Pancreas (tissue), 10 donors: ENCODE data around the gene LIPI. TPM values are rescaled to one million over a fixed set of nuclear protein-coding genes. Genes with fewer than 3 reads are reported as not detected.

Experiments
- ATAC-seq, 4 donors: fragments of 200-7000 bp; cut with Tn5 transposase; one replicate each; pipeline versions ENCODE4 v1.8.0 to v1.9.1; 2020; ENCODE audit warnings: mild to moderate bottlenecking in 4 of 4, moderate library complexity in 4 of 4
- DNase-seq, 6 donors: peaks; one replicate each; pipeline ENCODE4 v3.0.0-alpha.2; 2020
- FAIRE-seq: peaks from 2 replicates; lab custom pipeline; 2012; peaks lifted over from hg19 to GRCh38; lab: Jason Lieb, UNC
- H3K27ac ChIP-seq, 4 donors: fragments of 200-600 bp; sonication (generic); 1 replicate in 3 of 4; 2 replicates in 1 of 4; pipeline versions ENCODE4 v1.5.0 to v1.8.0; 2020
- H3K27me3 ChIP-seq, 4 donors: fragments of 200-600 bp; one replicate each; pipeline ENCODE4 v1.8.0; 2021
- H3K36me3 ChIP-seq, 3 donors: fragments of 200-600 bp; sonication (generic) in 1 of 3; one replicate each; pipeline versions ENCODE4 v1.5.0 to v1.8.0; 2020 to 2021
- H3K4me1 ChIP-seq, 3 donors: fragments of 200-600 bp; one replicate each; pipeline ENCODE4 v1.8.0; 2021
- H3K4me3 ChIP-seq, 4 donors: fragments of 200-600 bp; sonication (generic) in 2 of 4; one replicate each; pipeline versions ENCODE4 v1.5.0 to v1.8.0; 2020 to 2021
- H3K9me3 ChIP-seq, 4 donors: fragments of 200-600 bp; one replicate each; pipeline ENCODE4 v1.8.0; 2021
- CTCF ChIP-seq, 4 donors: fragments of 200-600 bp; sonication (generic) in 3 of 4; IDR thresholded peaks; one replicate each; pipeline versions ENCODE4 v1.5.0 to v1.8.0; 2021; ENCODE audit warnings: antibody characterized with exemption in 4 of 4
- whole genome bisulfite sequencing, 2 donors: extraction: QIAGEN DNeasy Blood & Tissue Kit; methylation state at CpG; one replicate each; pipeline ENCODE4 v1.1.7; 2013; 5-methylcytosine and 5-hydroxymethylcytosine counted together
- intact Hi-C, 3 donors: fragments of 100-400 bp; cut with DNase I; formaldehyde crosslinking; loops; one replicate each; pipeline versions ENCODE4 v1.11.1 to v1.14.2; 2022
- polyA plus RNA-seq, 2 donors: library from polyadenylated mRNA; stranded (reverse); fragments of 200-250 nt; gene quantifications; one replicate each; pipeline ENCODE4 v1.2.3, GENCODE V29; 2013
- total RNA-seq, 6 donors: library from RNA; stranded (reverse); fragmentation: NEBNext Ultra II Directional in 4 of 6; extraction: Animal tissue kit (Norgen Biotek cat#: 25700) in 4 of 6; gene quantifications; one replicate each; pipeline versions ENCODE4 v1.2.1 to v1.2.4, GENCODE V29; 2021 to 2023
- donor health status: healthy with polysubstance abuse.
- donor health status: DM: no; HTN: no; CAD: no; lungs with moderate emphysema.
- donor health status: DM: no; HTN: no; CAD: no.
- donor health status: control.
- donor health status: control.
- donor health status: Bipolar disorder and iron deficiency.
- donor health status: DM: yes; HTN: yes; CAD: no.
- donor health status: DM: no; HTN: no; CAD: no.
- donor health status: DM: no; HTN: no; CAD: no.
- donor health status: DM: yes; HTN: yes; CAD: no.

Gene LIPI
- total and polyA plus RNA-seq, 8 donors: not detected

- Histone ChIP-seq H3K9me3 (no peaks in the 10 kb centered on the region), H3K4me1 (no peaks in the 10 kb centered on the region), H3K27ac (no peak overlapping the region), H3K27me3 (no peaks in the 10 kb centered on the region), H3K4me3 (no peak overlapping the region), H3K36me3 (no peaks in the 10 kb centered on the region)
- DNase-seq (no peak), ATAC-seq (no peak), FAIRE-seq (no peak)
- TF ChIP-seq CTCF (IDR thresholded peaks at IDR 0.05): no peak
- intact Hi-C loops: no loop called here
Observed at GRCh38 chr21:14086553-14086952, 124.2 kb downstream of the LIPI start.

GRCh38 chr21:14084701-14085100 is 126.1 kb downstream of the LIPI start:
- H3K27me3 ChIP-seq: no peaks in the 10 kb centered on the region
- no peak for ATAC-seq
- H3K36me3 ChIP-seq: no peaks in the 10 kb centered on the region
- H3K4me3 ChIP-seq: no peak overlapping the region
- no peak for DNase-seq
- no peaks in the 10 kb centered on the region for H3K4me1 ChIP-seq
- H3K27ac ChIP-seq: no peak overlapping the region
- WGBS, 2 donors: 83 to 98% methylated on average over 25 of the region's 25 CpGs
- no peak for FAIRE-seq
- TF ChIP-seq CTCF (IDR thresholded peaks at IDR 0.05): no peak
- no peaks in the 10 kb centered on the region for H3K9me3 ChIP-seq
- intact Hi-C loops: no loop called here

- ATAC-seq (no peak), DNase-seq (peak in 1 of 6 donors; percentile 58), FAIRE-seq (no peak)
- Histone ChIP-seq H3K36me3 (no peaks in the 10 kb centered on the region), H3K9me3 (no peaks in the 10 kb centered on the region), H3K4me3 (no peak overlapping the region), H3K27me3 (no peaks in the 10 kb centered on the region), H3K4me1 (no peaks in the 10 kb centered on the region), H3K27ac (no peak overlapping the region)
- TF ChIP-seq CTCF (IDR thresholded peaks at IDR 0.05): no peak
- intact Hi-C loops: no loop called here
- WGBS, 2 donors: 87 to 98% methylated on average over 35 of the region's 35 CpGs
Observed at GRCh38 chr21:14084068-14084501, 126.7 kb downstream of the LIPI start.

- WGBS, 2 donors: 65 to 87% methylated on average over 3 of the region's 3 CpGs
- no peak for DNase-seq
- H3K4me3 ChIP-seq: no peak overlapping the region
- no peaks in the 10 kb centered on the region for H3K9me3 ChIP-seq
- H3K27me3 ChIP-seq: no peaks in the 10 kb centered on the region
- intact Hi-C loops: no loop called here
- no peaks in the 10 kb centered on the region for H3K4me1 ChIP-seq
- no peak for TF ChIP-seq CTCF (IDR thresholded peaks at IDR 0.05)
- ATAC-seq: no peak
- H3K27ac ChIP-seq: no peak overlapping the region
- no peak for FAIRE-seq
- no peaks in the 10 kb centered on the region for H3K36me3 ChIP-seq
Observed at GRCh38 chr21:14080764-14081096, 130.0 kb downstream of the LIPI start.

GRCh38 chr21:14080040-14080763 is 130.6 kb downstream of the LIPI start:
- Histone ChIP-seq H3K4me3 (no peak overlapping the region), H3K4me1 (no peaks in the 10 kb centered on the region), H3K27me3 (no peaks in the 10 kb centered on the region), H3K27ac (no peak overlapping the region), H3K9me3 (no peaks in the 10 kb centered on the region), H3K36me3 (no peaks in the 10 kb centered on the region)
- no peak for ATAC-seq
- DNase-seq: no peak
- WGBS, 2 donors: 74 to 89% methylated on average over 26 of the region's 26 CpGs
- FAIRE-seq: no peak
- intact Hi-C loops: no loop called here
- no peak for TF ChIP-seq CTCF (IDR thresholded peaks at IDR 0.05)
